KMS-11 (cell line): ENCODE measurements around the gene C1orf56.

ENCODE experiments used
- H2AFZ ChIP-seq: fragments of 200-600 bp; sonication (generic); 2 replicates; pipeline ENCODE4 v1.6.1; 2016; ENCODE audit warnings: antibody characterized with exemption, mixed run types, low read depth
- H3K27ac ChIP-seq: fragments of 200-600 bp; sonication (generic); 2 replicates; pipeline ENCODE4 v1.6.1; 2016; ENCODE audit warnings: mild to moderate bottlenecking, mixed run types
- H3K27me3 ChIP-seq: fragments of 200-600 bp; sonication (generic); 2 replicates; pipeline ENCODE4 v1.6.1; 2017; ENCODE audit warnings: mild to moderate bottlenecking, low read depth, mixed run types, moderate library complexity; ENCODE audit not compliant: insufficient read depth
- H3K36me3 ChIP-seq: fragments of 200-600 bp; sonication (generic); 2 replicates; pipeline ENCODE4 v1.6.1; 2017; ENCODE audit warnings: mild to moderate bottlenecking, mixed run types; ENCODE audit not compliant: insufficient read depth
- H3K4me1 ChIP-seq: fragments of 200-600 bp; sonication (generic); 2 replicates; pipeline ENCODE4 v1.6.1; 2016; ENCODE audit warnings: mild to moderate bottlenecking, low read depth, mixed run types; ENCODE audit not compliant: poor library complexity, severe bottlenecking
- H3K4me2 ChIP-seq: fragments of 200-600 bp; sonication (generic); 2 replicates; pipeline ENCODE4 v1.7.0; 2016; ENCODE audit warnings: mild to moderate bottlenecking, mixed run types
- H3K4me3 ChIP-seq: fragments of 200-600 bp; sonication (generic); IDR thresholded peaks from 2 replicates; pipeline ENCODE4 v1.6.1; 2017; ENCODE audit warnings: low read depth, low read length, mixed read lengths; ENCODE audit not compliant: insufficient read depth
- H3K79me2 ChIP-seq: fragments of 200-600 bp; sonication (generic); 2 replicates; pipeline ENCODE4 v1.6.1; 2016; ENCODE audit warnings: low read depth, mixed run types; ENCODE audit not compliant: insufficient read depth
- H3K9ac ChIP-seq: fragments of 200-600 bp; sonication (generic); 2 replicates; pipeline ENCODE4 v1.6.1; 2016; ENCODE audit warnings: mild to moderate bottlenecking, mixed run types
- H4K20me1 ChIP-seq: fragments of 200-600 bp; sonication (generic); 2 replicates; pipeline ENCODE4 v1.6.1; 2016; ENCODE audit warnings: mild to moderate bottlenecking, mixed run types; ENCODE audit not compliant: insufficient read depth
- CTCF ChIP-seq: fragments of 200-600 bp; sonication (generic); conservative IDR thresholded peaks from 2 replicates; pipeline ENCODE4 v1.6.1; 2017; ENCODE audit warnings: low read depth, mild to moderate bottlenecking, antibody characterized with exemption, low read length, moderate library complexity, mixed read lengths

The C1orf56 gene

GRCh38 chr1:151059109-151060006 is 11.8 kb downstream of the C1orf56 start, which contains the start of gene CDC42SE1:
Gene CDC42SE1, minus strand, starts transcription at chr1:151059622. Its CDS starts 3,892 bp downstream, at chr1:151055730.
- peak within 1 kb of the TSS; percentile 32 for H3K27ac ChIP-seq
- no peaks in the 10 kb centered on the region for H3K27me3 ChIP-seq
- H2AFZ ChIP-seq: peak within 1 kb of the TSS; percentile 90
- H3K79me2 ChIP-seq: peaks cover 48% of the 10 kb centered on the region
- H4K20me1 ChIP-seq: peaks cover 5% of the 10 kb centered on the region; the same call in 1 of the 2 replicates
- peaks cover 38% of the 10 kb centered on the region for H3K4me1 ChIP-seq
- peak within 1 kb of the TSS; percentile 93 for H3K4me2 ChIP-seq
- peaks cover 12% of the 10 kb centered on the region; the same call in 1 of the 2 replicates for H3K36me3 ChIP-seq
- peak; percentile 91 for TF ChIP-seq CTCF
- peak within 1 kb of the TSS; percentile 98 for H3K4me3 ChIP-seq
- H3K9ac ChIP-seq: peak within 1 kb of the TSS; percentile 67

DNA sequence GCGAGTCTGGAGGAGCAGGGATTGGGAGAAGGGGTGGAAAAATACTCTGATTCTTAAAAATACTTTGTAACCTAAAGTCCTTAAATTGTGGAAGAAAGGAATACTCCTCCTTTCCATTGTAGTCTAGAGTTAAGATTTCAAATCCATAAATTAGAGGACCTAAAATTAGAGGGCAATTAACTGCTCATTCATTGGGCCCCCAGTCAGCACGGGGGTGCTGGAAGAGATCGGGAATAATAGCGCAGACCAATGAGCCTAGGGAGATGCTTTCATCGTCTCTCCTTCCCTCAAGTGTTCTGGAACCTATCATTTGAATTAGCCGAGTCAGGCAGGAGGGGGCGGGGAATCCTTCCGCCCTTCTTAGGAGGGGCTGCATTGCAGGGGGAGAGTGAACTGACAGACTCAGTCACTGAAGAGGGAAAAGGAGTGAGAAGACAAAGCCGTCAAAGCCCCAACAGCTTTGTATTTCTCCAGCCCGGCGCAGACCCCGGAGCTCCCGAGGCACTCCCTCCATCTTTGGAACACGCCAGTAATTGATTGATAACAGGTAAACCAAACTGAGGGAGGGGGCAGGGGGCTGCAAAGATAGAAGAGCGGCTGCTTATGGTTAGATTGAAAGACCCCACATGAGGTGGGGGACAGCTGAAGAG is 12.6 kb downstream of the C1orf56 start, which contains the start of gene MLLT11:
Gene MLLT11 (plus strand): TSS at position 391 of the 650 bp plus-strand sequence. CDS start 6,828 bp downstream, outside the sequence.
- Histone ChIP-seq H2AFZ (peak within 1 kb of the TSS; percentile 90), H3K27ac (peak within 1 kb of the TSS; percentile 32)

GRCh38 chr1:151060657-151061421 is 13.3 kb downstream of the C1orf56 start:
- Histone ChIP-seq H2AFZ (peak overlapping the region; percentile 90; the same call in 1 of the 2 replicates), H3K4me1 (peaks cover 33% of the 10 kb centered on the region), H3K9ac (no peak overlapping the region), H3K4me2 (0 out of 2 replicates have a peak overlapping the region, but pooled peaks have one; percentile 93), H3K27ac (no peak overlapping the region), H3K79me2 (peaks cover 44% of the 10 kb centered on the region), H3K36me3 (no peaks in the 10 kb centered on the region; the same call in 1 of the 2 replicates), H3K4me3 (no peak overlapping the region), H3K27me3 (no peaks in the 10 kb centered on the region), H4K20me1 (peaks cover 3% of the 10 kb centered on the region; the same call in 1 of the 2 replicates)
- TF ChIP-seq CTCF: no peak

More for the DNA sequence above, 12.6 kb downstream of the C1orf56 start, which contains the start of gene MLLT11:
- Histone ChIP-seq H3K4me2 (peak within 1 kb of the TSS; percentile 93), H3K27me3 (no peaks in the 10 kb centered on the region), H3K9ac (peak within 1 kb of the TSS; percentile 67), H4K20me1 (peaks cover 5% of the 10 kb centered on the region; the same call in 1 of the 2 replicates), H3K36me3 (peaks cover 6% of the 10 kb centered on the region; the same call in 1 of the 2 replicates), H3K79me2 (peaks cover 48% of the 10 kb centered on the region), H3K4me3 (peak within 1 kb of the TSS; percentile 98), H3K4me1 (peaks cover 38% of the 10 kb centered on the region)
- TF ChIP-seq CTCF: no peak

- no peak for TF ChIP-seq CTCF
- no peaks in the 10 kb centered on the region for H3K36me3 ChIP-seq
- H3K79me2 ChIP-seq: peaks cover 35% of the 10 kb centered on the region
- no peak overlapping the region for H3K9ac ChIP-seq
- H3K4me3 ChIP-seq: no peak overlapping the region
- peaks cover 25% of the 10 kb centered on the region for H3K4me1 ChIP-seq
- H3K27ac ChIP-seq: no peak overlapping the region
- H2AFZ ChIP-seq: no peak overlapping the region
- H4K20me1 ChIP-seq: no peaks in the 10 kb centered on the region
- H3K4me2 ChIP-seq: no peak overlapping the region
- H3K27me3 ChIP-seq: no peaks in the 10 kb centered on the region
Measured at GRCh38 chr1:151061704-151062103, 14.2 kb downstream of the C1orf56 start.
